ENCODE measurements around the gene VPS51.

Gene VPS51

GRCh38 chr11:65095974-65096806 lies at the start of gene VPS51:
Gene VPS51, plus strand, starts transcription at chr11:65096214. Its CDS starts 37 bp downstream, at chr11:65096251.
- H3K27ac ChIP-seq = peak within 1 kb of the TSS; percentile 87
- no peak for TF ChIP-seq ZFX (IDR thresholded peaks at IDR 0.05; ENCODE audit: borderline replicate concordance)
- TF ChIP-seq, protein P1, sequence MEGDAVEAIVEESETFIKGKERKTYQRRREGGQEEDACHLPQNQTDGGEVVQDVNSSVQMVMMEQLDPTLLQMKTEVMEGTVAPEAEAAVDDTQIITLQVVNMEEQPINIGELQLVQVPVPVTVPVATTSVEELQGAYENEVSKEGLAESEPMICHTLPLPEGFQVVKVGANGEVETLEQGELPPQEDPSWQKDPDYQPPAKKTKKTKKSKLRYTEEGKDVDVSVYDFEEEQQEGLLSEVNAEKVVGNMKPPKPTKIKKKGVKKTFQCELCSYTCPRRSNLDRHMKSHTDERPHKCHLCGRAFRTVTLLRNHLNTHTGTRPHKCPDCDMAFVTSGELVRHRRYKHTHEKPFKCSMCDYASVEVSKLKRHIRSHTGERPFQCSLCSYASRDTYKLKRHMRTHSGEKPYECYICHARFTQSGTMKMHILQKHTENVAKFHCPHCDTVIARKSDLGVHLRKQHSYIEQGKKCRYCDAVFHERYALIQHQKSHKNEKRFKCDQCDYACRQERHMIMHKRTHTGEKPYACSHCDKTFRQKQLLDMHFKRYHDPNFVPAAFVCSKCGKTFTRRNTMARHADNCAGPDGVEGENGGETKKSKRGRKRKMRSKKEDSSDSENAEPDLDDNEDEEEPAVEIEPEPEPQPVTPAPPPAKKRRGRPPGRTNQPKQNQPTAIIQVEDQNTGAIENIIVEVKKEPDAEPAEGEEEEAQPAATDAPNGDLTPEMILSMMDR (IDR thresholded peaks at IDR 0.05) = no peak

- no peak for TF ChIP-seq ZFX (IDR thresholded peaks at IDR 0.05; ENCODE audit: borderline replicate concordance)
- TF ChIP-seq, protein P1 (IDR thresholded peaks at IDR 0.05) = no peak
- H3K27ac ChIP-seq = no peak overlapping the region
Measured at GRCh38 chr11:65047581-65048422, 48.2 kb upstream of the VPS51 start.

DNA sequence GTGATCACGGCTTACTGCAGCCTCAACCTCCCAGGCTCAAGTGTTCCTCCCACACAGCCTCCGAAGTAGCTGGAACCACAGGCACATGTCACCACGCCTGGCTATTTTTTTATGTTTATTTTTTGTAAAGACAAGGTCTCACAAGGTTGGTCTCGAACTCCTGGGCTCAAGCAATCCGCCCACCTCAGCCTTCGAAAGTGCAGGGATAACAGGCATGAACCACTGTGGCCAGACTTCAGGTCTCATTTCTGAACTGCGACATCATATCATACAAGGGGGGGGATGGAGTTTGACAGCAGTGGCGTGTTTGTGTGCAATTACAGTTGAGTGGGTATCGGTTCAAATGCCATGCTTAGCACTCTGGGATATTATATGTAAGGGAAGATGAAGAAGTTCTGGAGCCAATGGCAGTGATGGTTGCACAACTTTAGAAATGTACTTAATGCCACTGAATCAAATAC lies 44.6 kb upstream of the VPS51 start:
- TF ChIP-seq, protein P1 (IDR thresholded peaks at IDR 0.05) = no peak
- TF ChIP-seq ZFX (IDR thresholded peaks at IDR 0.05; ENCODE audit: borderline replicate concordance) = no peak

GRCh38 chr11:65053827-65054508 lies 42.0 kb upstream of the VPS51 start:
- H3K27ac ChIP-seq = no peak overlapping the region

More for the DNA sequence above, 44.6 kb upstream of the VPS51 start:
- no peak overlapping the region for H3K27ac ChIP-seq

DNA sequence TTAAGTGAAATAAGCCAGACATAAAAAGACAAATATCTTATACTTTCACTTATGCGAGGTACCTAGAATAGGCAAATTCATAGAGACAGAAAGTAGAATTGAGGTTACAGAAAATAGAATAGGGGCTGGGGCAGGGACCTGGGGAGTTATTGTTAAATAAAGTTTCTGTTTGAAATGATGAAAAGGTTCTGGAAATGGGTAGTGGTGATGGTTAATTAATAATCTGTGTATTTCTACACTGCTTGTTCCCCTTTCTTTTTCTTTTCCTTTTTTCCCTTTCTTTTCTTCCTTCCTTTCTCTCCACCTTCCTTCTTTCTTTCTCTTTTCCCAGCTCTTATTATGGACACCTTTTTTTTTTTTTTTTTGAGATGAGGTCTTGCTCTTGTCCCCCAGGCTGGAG lies 40.5 kb upstream of the VPS51 start:
- TF ChIP-seq, protein P1 (IDR thresholded peaks at IDR 0.05) = no peak
- no peak for TF ChIP-seq ZFX (IDR thresholded peaks at IDR 0.05; ENCODE audit: borderline replicate concordance)
- no peak overlapping the region for H3K27ac ChIP-seq

More at GRCh38 chr11:65053827-65054508, 42.0 kb upstream of the VPS51 start:
- no peak for TF ChIP-seq ZFX (IDR thresholded peaks at IDR 0.05; ENCODE audit: borderline replicate concordance)
- TF ChIP-seq, protein P1 (IDR thresholded peaks at IDR 0.05) = no peak

- TF ChIP-seq, protein P1 (IDR thresholded peaks at IDR 0.05) = no peak
- TF ChIP-seq ZFX (IDR thresholded peaks at IDR 0.05; ENCODE audit: borderline replicate concordance) = no peak
- H3K27ac ChIP-seq = no peak overlapping the region
Measured at GRCh38 chr11:65056999-65057398, 39.0 kb upstream of the VPS51 start.
